GM18861 (cell line): ENCODE data around the gene THSD1.

Source experiments
- ATAC-seq: cut with Tn5 transposase; IDR thresholded peaks from one replicate; pipeline ENCODE4 v1.9.1; 2021; ENCODE audit not compliant: unreplicated experiment

THSD1 gene

GRCh38 chr13:52405767-52406494, at the start of gene THSD1:
Gene THSD1 (minus strand): TSS chr13:52406172. CDS start chr13:52402600, 3,572 bp downstream.
- ATAC-seq: no peak

- peak; percentile 10 for ATAC-seq
These were observed 49.7 kb upstream of the THSD1 start for GRCh38 chr13:52455677-52456041.

GRCh38 chr13:52454820-52455676, 49.1 kb upstream of the THSD1 start, which contains the start of gene CKAP2:
Gene CKAP2 (plus strand): TSS chr13:52455478. CDS start chr13:52455557, 79 bp downstream.
- peak; percentile 62 for ATAC-seq

GRCh38 chr13:52454459-52454819, 48.5 kb upstream of the THSD1 start:
- peak; percentile 25 for ATAC-seq

GRCh38 chr13:52452470-52452869, 46.5 kb upstream of the THSD1 start:
- ATAC-seq: no peak

- no peak for ATAC-seq
These were observed 45.3 kb upstream of the THSD1 start for GRCh38 chr13:52451135-52451804.

GRCh38 chr13:52450793-52451116, 44.8 kb upstream of the THSD1 start:
- no peak for ATAC-seq

GRCh38 chr13:52450012-52450792, 44.2 kb upstream of the THSD1 start, which contains the start of gene VPS36:
Gene VPS36 (minus strand): TSS chr13:52450634. CDS start chr13:52450594, 40 bp downstream.
- peak; percentile 68 for ATAC-seq

GRCh38 chr13:52449331-52450011, 43.5 kb upstream of the THSD1 start:
- no peak for ATAC-seq

- no peak for ATAC-seq
These were observed 42.0 kb upstream of the THSD1 start for GRCh38 chr13:52447815-52448552.

- no peak for ATAC-seq
These were observed 41.4 kb upstream of the THSD1 start for GRCh38 chr13:52447354-52447753.

GRCh38 chr13:52446265-52446664, 40.3 kb upstream of the THSD1 start:
- no peak for ATAC-seq

GRCh38 chr13:52432456-52432855, 26.5 kb upstream of the THSD1 start:
- ATAC-seq: no peak

GRCh38 chr13:52428295-52428694, 22.3 kb upstream of the THSD1 start:
- no peak for ATAC-seq

GRCh38 chr13:52421216-52421615, 15.2 kb upstream of the THSD1 start:
- ATAC-seq: no peak

GRCh38 chr13:52419080-52419479, 13.1 kb upstream of the THSD1 start:
- no peak for ATAC-seq

GRCh38 chr13:52414963-52415362, 9.0 kb upstream of the THSD1 start:
- no peak for ATAC-seq

- no peak for ATAC-seq
These were observed 8.1 kb upstream of the THSD1 start for GRCh38 chr13:52414051-52414450.

- no peak for ATAC-seq
These were observed 6.2 kb upstream of the THSD1 start for GRCh38 chr13:52412128-52412527.

- peak; percentile 99 for ATAC-seq
These were observed 5.7 kb upstream of the THSD1 start for GRCh38 chr13:52411629-52412028.
